DND-41 (cell line): ENCODE data around the gene RAB3GAP2.
A peak's percentile ranks its signal among the peaks of the same experiment; 100 is the strongest.

Experiments used
- ATAC-seq: fragments of 200-7000 bp; cut with Tn5 transposase; 3 replicates; pipeline ENCODE4 v1.9.1; 2021; ENCODE audit warnings: low read depth; ENCODE audit not compliant: insufficient read depth
- DNase-seq: peaks from one replicate; pipeline ENCODE4 v3.0.0-alpha.2; 2020
- H2AFZ ChIP-seq: 2 replicates; pipeline ENCODE4 v1.6.0; 2012; ENCODE audit warnings: low read depth, low read length
- H3K27ac ChIP-seq: 2 replicates; pipeline ENCODE4 v1.5.1; 2012; ENCODE audit warnings: low read length, inconsistent platforms
- H3K27me3 ChIP-seq: fragments of 200-600 bp; sonication (generic); 2 replicates; pipeline ENCODE4 v1.6.0; 2012; ENCODE audit warnings: low read length, mild to moderate bottlenecking, inconsistent platforms; ENCODE audit not compliant: insufficient read depth, poor library complexity
- H3K36me3 ChIP-seq: 2 replicates; pipeline ENCODE4 v1.5.1; 2012; ENCODE audit warnings: low read length, inconsistent platforms; ENCODE audit not compliant: insufficient read depth
- H3K4me1 ChIP-seq: 2 replicates; pipeline ENCODE4 v1.5.1; 2012; ENCODE audit warnings: mild to moderate bottlenecking, low read length; ENCODE audit not compliant: insufficient read depth
- H3K4me2 ChIP-seq: 2 replicates; pipeline ENCODE4 v1.6.0; 2012; ENCODE audit warnings: mild to moderate bottlenecking, moderate library complexity, low read length, inconsistent platforms; ENCODE audit not compliant: insufficient read depth
- H3K4me3 ChIP-seq, 2 experiments: fragments of 200-600 bp in 1 of 2; shearing (Covaris generic) in 1 of 2; 2 replicates each; pipeline ENCODE4 v1.5.1; 2012 to 2016; ENCODE audit warnings: inconsistent platforms in 2 of 2, low read length in 2 of 2, mild to moderate bottlenecking in 2 of 2, low read depth in 1 of 2, moderate library complexity in 1 of 2
- H3K79me2 ChIP-seq: 2 replicates; pipeline ENCODE4 v1.6.0; 2012; ENCODE audit warnings: low read length, inconsistent platforms; ENCODE audit not compliant: insufficient read depth
- H3K9ac ChIP-seq: 2 replicates; pipeline ENCODE4 v1.6.0; 2012; ENCODE audit warnings: low read depth, mild to moderate bottlenecking, inconsistent platforms, low read length, moderate library complexity
- H3K9me3 ChIP-seq: 2 replicates; pipeline ENCODE4 v1.5.1; 2012; ENCODE audit warnings: low read length, moderate library complexity, mild to moderate bottlenecking, inconsistent platforms; ENCODE audit not compliant: insufficient read depth, severe bottlenecking
- H4K20me1 ChIP-seq: 2 replicates; pipeline ENCODE4 v1.6.0; 2012; ENCODE audit warnings: low read length; ENCODE audit not compliant: insufficient read depth
- CTCF ChIP-seq: IDR thresholded peaks from 2 replicates; pipeline ENCODE4 v1.5.1; 2012; ENCODE audit warnings: borderline replicate concordance, low read length, moderate library complexity, mild to moderate bottlenecking; ENCODE audit not compliant: poor library complexity, severe bottlenecking; ENCODE audit errors: extremely low read depth
- EZH2 ChIP-seq: IDR thresholded peaks from 3 replicates; pipeline ENCODE4 v1.6.1; 2012; ENCODE audit warnings: borderline replicate concordance, low read depth, mild to moderate bottlenecking, moderate library complexity, low read length, inconsistent platforms; ENCODE audit not compliant: severe bottlenecking

Gene RAB3GAP2

GRCh38 chr1:220290140-220290761 lies 18.0 kb upstream of the RAB3GAP2 start:
- H3K4me1 ChIP-seq: no peaks in the 10 kb centered on the region
- peaks cover 3% of the 10 kb centered on the region for H3K27me3 ChIP-seq
- no peak for TF ChIP-seq CTCF
- no peak for TF ChIP-seq EZH2
- no peak overlapping the region for H3K4me2 ChIP-seq
- no peaks in the 10 kb centered on the region for H3K79me2 ChIP-seq
- no peaks in the 10 kb centered on the region for H3K9me3 ChIP-seq
- no peak for DNase-seq
- no peak overlapping the region for H3K4me3 ChIP-seq
- no peaks in the 10 kb centered on the region for H3K36me3 ChIP-seq
- no peak overlapping the region for H2AFZ ChIP-seq
- no peak for ATAC-seq
- H4K20me1 ChIP-seq: no peaks in the 10 kb centered on the region
- no peak overlapping the region for H3K9ac ChIP-seq
- no peak overlapping the region for H3K27ac ChIP-seq

GRCh38 chr1:220287129-220287528 lies 14.9 kb upstream of the RAB3GAP2 start:
- Histone ChIP-seq H3K4me1 (no peaks in the 10 kb centered on the region), H3K27me3 (no peaks in the 10 kb centered on the region), H3K36me3 (no peaks in the 10 kb centered on the region), H3K27ac (no peak overlapping the region), H2AFZ (no peak overlapping the region), H3K9ac (no peak overlapping the region), H4K20me1 (no peaks in the 10 kb centered on the region), H3K4me2 (no peak overlapping the region), H3K79me2 (no peaks in the 10 kb centered on the region), H3K9me3 (no peaks in the 10 kb centered on the region), H3K4me3 (no peak overlapping the region)
- DNase-seq: no peak
- no peak for TF ChIP-seq EZH2
- ATAC-seq: no peak

DNA sequence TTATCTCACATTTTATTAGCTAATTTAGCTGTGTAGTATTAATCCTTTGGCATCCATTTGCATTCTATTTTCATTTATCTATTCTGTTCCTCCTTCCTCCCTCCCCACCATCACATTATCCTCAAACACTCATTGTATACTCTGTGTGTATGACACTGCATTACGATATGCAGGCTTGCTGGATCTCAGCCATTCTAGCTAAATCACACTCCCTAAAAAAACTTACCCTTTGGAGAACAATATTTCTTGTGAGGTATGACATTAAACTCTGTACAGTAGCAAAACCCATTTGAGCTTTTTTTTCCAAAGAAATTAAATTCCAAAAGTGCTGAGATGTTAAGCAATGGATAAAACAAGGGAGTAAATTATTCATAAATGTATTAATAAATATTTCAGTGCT lies 11.4 kb upstream of the RAB3GAP2 start:
- Histone ChIP-seq H3K27ac (no peak overlapping the region), H3K4me3 (no peak overlapping the region), H3K9ac (no peak overlapping the region), H2AFZ (no peak overlapping the region), H3K9me3 (no peaks in the 10 kb centered on the region), H3K27me3 (peaks cover 11% of the 10 kb centered on the region), H3K36me3 (no peaks in the 10 kb centered on the region), H4K20me1 (no peaks in the 10 kb centered on the region), H3K4me1 (no peaks in the 10 kb centered on the region), H3K4me2 (no peak overlapping the region), H3K79me2 (no peaks in the 10 kb centered on the region)
- ATAC-seq (no peak), DNase-seq (no peak)
- TF ChIP-seq CTCF (no peak), EZH2 (no peak)

DNA sequence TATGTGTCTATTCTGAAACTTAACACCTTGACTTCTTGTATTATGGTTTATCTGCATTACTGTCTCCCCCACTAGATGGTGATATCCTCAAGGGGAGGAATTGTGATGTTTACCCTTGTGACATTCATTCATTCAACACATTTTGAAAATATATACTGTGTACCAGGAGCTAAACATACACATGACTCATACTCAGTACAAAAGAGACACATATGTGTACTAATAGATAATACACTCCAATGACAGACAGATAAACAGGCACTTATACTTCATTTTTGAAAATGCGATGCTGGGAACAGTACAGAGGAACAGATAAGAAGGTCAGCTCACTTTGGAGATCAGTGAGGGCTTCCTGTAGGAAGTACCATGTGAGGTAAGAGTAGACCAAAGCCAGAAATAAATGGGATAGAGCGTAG lies 8.9 kb upstream of the RAB3GAP2 start:
- Histone ChIP-seq H3K79me2 (no peaks in the 10 kb centered on the region), H3K4me2 (no peak overlapping the region), H3K27ac (no peak overlapping the region), H3K27me3 (peaks cover 11% of the 10 kb centered on the region), H3K9me3 (no peaks in the 10 kb centered on the region), H3K4me3 (no peak overlapping the region), H3K36me3 (no peaks in the 10 kb centered on the region), H4K20me1 (no peaks in the 10 kb centered on the region), H3K9ac (no peak overlapping the region), H3K4me1 (no peaks in the 10 kb centered on the region), H2AFZ (no peak overlapping the region)
- ATAC-seq (no peak), DNase-seq (no peak)
- TF ChIP-seq CTCF (peak; percentile 38), EZH2 (no peak)
